GM19324 (cell line): ENCODE data around the gene ITPK1.
A peak's percentile ranks its signal among the peaks of the same experiment; 100 is the strongest.
"Not testable (repeated sequence)": the region's sequence is repeated elsewhere in the genome, so short reads cannot be mapped to it uniquely, and the experiment has no call there.

Experiments used
- ATAC-seq: cut with Tn5 transposase; IDR thresholded peaks from one replicate; pipeline ENCODE4 v1.9.1; 2021; ENCODE audit warnings: mild to moderate bottlenecking, moderate library complexity; ENCODE audit not compliant: unreplicated experiment, low FRiP score

The ITPK1 gene

GRCh38 chr14:93106541-93107156 is 9.1 kb downstream of the ITPK1 start:
- no peak for ATAC-seq

GRCh38 chr14:93105856-93106255 is 9.9 kb downstream of the ITPK1 start:
- ATAC-seq, result not testable (repeated sequence)

- ATAC-seq, result no peak
Measured at GRCh38 chr14:93105362-93105761, 10.4 kb downstream of the ITPK1 start.

DNA sequence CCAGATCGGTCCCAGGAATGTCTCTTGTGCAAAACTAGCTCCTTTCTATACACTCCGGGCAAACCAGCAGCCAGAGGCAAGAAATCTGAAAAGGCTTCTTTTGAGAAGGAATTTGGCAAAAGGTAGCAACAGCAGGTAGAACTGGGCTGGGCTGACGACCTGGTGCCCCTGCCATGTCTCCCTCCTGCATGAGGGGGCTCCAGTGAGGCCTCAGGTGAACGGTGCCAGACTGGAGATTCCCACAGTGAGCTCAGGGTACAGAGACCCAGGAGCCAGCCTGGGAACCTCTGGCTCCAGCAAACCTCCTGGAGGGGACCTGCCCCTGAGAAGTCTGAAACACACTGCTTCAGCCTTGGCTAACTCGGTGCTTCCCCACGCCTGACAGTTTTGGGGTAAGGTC is 10.8 kb downstream of the ITPK1 start:
- no peak for ATAC-seq

- peak; percentile 90 for ATAC-seq
Measured at GRCh38 chr14:93103392-93104080, 12.2 kb downstream of the ITPK1 start.

DNA sequence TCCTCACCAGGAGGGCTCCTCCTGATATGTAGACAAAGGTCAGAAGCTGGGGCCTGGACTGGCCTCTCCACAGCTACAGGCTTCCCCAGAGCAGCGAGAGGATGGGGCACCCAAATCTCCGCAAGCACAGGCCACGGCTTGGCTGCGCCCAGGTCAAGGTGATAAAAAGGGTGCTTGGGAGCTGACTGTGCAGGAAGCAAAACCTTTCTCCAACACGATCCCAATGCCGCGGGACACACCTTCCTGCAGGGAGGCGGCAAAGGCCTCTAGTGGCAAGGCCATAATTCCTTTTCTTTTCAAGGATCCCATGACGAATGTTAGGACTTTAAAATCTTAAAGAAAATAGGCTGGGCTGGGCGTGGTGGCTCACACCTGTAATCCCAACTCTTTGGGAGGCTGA is 13.6 kb downstream of the ITPK1 start:
- ATAC-seq, result no peak

- no peak for ATAC-seq
Measured at GRCh38 chr14:93101181-93101580, 14.5 kb downstream of the ITPK1 start.

- ATAC-seq, result no peak
Measured at GRCh38 chr14:93100570-93100969, 15.2 kb downstream of the ITPK1 start.

GRCh38 chr14:93100100-93100499 is 15.6 kb downstream of the ITPK1 start:
- ATAC-seq, result no peak

GRCh38 chr14:93099643-93100042 is 16.1 kb downstream of the ITPK1 start:
- no peak for ATAC-seq

DNA sequence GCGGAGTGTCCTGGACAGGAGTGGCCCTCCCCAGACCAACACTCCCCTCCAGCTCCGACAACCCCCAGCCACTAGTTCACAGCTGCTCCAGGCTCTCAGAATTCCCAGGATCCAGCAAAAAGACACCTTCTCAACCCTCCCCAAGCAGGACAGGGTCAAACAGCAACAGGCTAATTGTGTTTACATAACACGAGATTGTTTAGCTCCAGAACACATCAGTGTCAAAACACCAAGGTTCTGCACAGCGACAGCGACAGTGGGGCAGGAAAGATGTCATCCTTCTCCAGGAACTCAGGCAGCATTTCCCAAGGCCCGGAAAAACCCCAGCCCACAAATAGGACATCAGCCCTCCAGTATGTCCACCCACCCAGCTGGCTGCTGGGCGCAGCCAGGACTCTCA is 16.5 kb downstream of the ITPK1 start:
- no peak for ATAC-seq

- ATAC-seq, result no peak
Measured at GRCh38 chr14:93096691-93097322, 18.9 kb downstream of the ITPK1 start.

GRCh38 chr14:93095742-93096510 is 19.8 kb downstream of the ITPK1 start:
- no peak for ATAC-seq

GRCh38 chr14:93094121-93094918 is 21.4 kb downstream of the ITPK1 start:
- ATAC-seq, result no peak

DNA sequence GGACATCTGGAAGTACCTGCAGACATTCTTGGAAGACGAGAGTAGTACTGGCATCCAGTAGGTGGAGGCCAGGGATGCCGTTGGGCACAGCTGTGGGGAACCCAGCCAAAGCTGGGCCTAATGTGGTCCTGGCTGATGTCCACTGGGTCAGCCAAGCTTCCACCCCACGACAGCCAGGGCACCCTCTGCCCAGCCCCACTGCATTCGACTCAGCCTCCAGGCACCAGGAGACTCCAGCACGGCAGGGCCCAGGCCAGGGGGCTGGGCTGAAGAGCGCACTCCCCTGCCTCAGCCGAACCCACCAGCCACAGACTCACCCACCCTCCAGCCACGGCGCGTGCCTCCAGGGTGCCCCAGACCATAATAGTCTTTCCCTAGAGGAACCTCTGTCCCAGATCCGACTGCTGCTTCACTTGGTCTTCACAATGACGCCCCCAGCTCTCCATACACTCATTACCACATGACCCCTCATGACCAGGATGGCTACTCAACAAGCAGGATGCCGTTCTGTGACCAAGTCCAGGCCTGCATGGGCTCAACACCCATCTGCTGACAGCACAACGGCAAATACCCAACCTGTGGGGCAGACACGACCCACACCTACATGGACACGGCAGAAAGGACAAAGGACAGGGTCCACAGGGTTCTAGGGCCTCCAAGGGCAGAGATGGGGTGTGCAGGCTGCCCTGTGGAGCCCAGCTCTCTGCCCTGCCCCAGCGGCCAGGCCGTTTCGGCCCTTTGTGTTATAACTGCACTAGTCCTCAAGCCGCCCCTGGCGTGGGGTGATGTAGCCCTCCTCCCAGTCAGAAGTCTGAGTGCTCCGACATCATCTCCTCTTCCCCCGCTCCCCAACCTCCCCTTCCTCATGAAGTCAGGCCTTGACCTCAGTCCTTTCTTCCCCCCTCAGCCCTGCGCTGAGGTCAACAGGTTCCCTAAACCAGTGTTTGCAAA is 22.8 kb downstream of the ITPK1 start:
- no peak for ATAC-seq

GRCh38 chr14:93091666-93092065 is 24.1 kb downstream of the ITPK1 start:
- no peak for ATAC-seq

DNA sequence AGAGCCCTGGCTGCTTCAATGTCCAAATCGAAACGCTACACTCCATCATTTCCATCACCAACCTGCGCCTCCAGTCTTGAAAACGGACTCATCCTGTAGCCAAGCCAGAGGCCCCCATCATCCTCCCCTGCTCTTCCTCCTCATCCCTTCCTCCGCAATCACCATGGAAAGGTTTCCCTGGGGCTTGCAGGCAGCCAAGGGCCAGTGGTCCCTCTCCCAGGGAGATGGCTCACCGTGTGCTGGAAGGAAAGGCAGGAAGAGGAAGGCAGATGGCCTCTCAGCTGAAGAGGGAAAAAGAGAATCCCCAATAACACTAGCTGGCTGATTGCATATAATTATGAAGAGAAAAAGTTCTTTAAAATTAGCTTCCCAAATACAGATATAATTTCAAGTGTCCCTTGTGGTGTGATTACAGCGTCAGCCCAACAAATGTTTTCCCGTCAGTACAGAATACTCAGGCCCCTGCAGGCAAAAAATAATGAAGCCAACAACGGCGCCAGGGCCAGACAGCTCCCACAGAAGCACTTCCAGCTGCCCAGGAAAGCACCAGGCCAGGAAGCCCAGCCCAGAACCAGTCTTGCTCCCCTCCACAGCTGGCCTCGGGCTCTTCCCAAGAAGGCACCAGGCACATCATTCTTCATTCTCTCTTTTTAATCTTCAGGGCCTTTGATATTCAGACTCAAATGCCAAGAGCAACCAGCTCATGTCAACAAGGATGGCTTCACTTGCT is 24.7 kb downstream of the ITPK1 start:
- no peak for ATAC-seq

DNA sequence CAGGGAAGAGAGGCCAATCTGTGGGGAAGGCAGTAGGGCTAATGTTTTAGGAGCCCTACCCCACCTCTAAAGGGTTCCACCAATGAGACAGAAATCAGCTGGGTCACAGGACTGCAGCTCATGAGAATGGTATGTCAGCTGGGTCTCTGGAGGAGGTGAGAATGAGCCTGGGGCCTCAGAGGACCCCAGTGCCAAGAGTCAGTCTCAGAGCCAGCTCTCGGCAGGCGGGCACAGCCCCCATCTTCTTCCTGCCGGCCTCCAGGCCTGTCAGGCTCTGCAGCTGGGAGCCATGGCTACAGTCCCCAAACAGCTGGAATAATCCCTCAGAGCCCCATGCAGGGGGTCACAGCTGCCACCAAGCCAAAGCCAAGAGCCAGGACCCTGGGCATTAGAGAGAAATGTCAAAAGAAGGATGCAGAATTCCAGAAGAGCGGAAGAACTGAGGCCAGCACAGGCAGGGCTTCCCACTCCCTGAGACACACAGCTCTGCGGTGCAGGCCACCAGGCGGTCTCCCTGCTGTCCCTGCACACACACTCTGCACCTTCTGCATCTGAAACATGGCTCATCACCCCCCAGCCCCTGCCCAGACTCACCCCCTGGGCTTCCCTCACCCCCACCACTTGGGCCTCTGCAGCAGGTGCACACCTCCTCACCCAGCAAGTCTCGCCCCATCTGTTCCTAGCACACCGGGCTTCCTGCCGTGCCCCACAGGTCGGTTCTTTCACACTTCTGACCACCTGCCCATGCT is 26.0 kb downstream of the ITPK1 start:
- no peak for ATAC-seq
